ENCODE data around the gene GJA3.
A peak's percentile ranks its signal among the peaks of the same experiment; 100 is the strongest.

GJA3 gene

DNA sequence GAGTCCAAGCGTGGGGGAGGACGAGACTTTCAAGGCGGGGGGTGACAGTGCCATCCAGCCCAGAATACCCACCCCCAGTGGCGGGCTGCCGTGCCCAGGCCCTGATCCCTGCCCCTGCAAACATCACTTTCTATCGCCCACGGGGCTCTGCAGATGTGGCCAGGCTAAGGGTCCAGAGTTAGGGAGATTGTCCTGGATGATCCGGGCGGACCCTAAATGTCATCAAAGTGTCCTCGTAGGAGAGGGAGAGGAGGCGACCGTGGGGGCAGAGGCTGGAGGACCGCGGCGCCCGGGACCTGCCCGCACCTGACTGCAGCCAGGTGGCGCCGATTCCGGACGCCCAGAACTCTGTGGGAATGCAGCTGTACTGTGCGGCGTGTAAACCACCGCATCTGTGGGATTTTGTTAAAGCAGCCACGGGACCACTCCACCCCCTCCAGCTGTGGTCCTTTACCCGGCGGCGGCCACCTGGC, 32.4 kb downstream of the GJA3 start:
- TF ChIP-seq CTCF (IDR thresholded peaks at IDR 0.05; ENCODE audit: insufficient read depth, low read depth, low read length, missing control alignments), result no peak
- H3K4me3 ChIP-seq (ENCODE audit: low read depth, low read length), result peak overlapping the region; percentile 51
- DNase-seq (ENCODE audit: low read depth), result peak; percentile 12

DNA sequence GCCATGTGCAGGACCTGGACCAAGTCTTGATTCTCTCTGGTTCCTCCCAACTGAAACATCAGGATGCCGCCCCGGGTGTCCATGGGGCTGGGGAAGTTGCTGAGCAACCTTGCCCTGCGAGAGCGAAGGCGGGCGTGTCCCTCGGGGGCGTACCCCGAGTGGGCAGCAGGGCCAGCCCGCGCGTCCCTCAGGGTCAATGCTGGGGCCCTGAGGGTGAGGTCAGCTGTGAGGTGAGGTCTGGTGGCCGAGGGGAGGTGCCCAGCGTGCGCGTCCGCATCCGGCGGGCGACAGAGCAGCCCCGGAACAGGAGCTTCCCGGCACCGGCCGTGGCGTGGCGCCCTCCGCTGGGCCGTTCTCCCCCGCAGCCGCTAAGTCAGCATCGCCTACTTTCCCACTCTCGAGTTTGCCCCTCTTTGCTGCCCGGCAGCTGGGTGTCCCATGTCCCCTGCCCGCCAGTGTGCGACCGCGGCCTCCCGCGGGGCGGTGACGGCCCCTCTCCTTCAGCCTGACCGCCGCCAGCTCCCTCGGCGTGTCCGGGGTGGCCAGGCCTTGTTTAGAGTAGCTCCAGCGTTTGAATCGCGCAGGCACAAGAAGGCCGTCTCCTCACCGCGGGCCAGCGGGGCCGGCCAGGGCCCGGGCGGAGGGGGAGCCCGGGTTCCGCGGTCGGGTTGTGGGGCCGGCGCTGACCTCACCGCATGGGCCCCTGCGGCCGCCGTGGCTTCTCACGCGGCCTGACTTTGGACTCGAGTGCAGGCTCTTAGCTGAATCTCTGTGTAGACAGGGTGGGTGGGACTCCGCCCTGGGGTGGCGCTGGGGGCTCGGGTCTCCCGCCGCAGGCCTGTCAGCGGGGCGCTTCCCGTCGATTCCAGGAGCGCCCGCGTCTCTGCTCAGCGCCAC, 33.0 kb downstream of the GJA3 start:
- peak overlapping the region; percentile 51 for H3K4me3 ChIP-seq (ENCODE audit: low read depth, low read length)
- DNase-seq (ENCODE audit: low read depth), result peak; percentile 81
- peak; percentile 53 for TF ChIP-seq CTCF (IDR thresholded peaks at IDR 0.05; ENCODE audit: insufficient read depth, low read depth, low read length, missing control alignments)

DNA sequence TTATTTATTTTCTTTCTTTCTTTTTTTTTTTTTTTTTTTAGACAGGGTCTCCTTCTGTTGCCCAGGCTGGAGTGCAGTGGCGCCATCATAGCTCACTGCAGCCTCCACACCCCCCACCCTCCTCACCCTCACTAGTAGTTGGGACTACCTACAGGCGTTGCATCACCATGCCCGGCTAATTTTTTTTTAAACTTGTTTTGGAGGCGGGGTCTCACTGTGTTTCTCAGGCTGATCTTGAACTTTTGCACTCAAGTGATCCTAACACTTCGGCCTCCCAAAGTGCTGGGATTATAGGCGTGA, 33.6 kb downstream of the GJA3 start:
- TF ChIP-seq CTCF (IDR thresholded peaks at IDR 0.05; ENCODE audit: insufficient read depth, low read depth, low read length, missing control alignments), result no peak
- peak overlapping the region; percentile 51 for H3K4me3 ChIP-seq (ENCODE audit: low read depth, low read length)
- DNase-seq (ENCODE audit: low read depth), result peak; percentile 28

- no peak for TF ChIP-seq CTCF (IDR thresholded peaks at IDR 0.05; ENCODE audit: insufficient read depth, low read depth, low read length, missing control alignments)
- no peak for DNase-seq (ENCODE audit: low read depth)
- H3K4me3 ChIP-seq (ENCODE audit: low read depth, low read length), result no peak overlapping the region
Measured at GRCh38 chr13:20126541-20127261, 34.2 kb downstream of the GJA3 start.

DNA sequence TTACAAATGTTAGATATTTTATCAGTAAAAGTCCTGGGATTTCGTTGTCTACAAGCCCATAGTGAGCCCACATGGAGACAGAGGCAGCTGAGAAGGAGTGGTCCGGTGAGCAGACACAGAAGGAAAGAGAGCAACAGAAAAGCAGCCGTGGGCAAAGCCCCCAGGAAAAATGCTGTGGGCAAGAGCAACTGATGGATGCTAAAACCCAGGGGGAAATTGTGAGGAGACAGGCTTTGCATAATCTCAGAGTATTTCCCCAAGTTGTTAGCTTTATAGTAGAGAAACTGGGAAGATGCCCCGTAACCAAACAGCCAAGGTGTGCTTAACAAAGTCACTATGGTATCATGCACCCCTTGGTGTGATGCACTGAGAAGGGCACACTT, 35.1 kb downstream of the GJA3 start:
- DNase-seq (ENCODE audit: low read depth), result no peak
- TF ChIP-seq CTCF (IDR thresholded peaks at IDR 0.05; ENCODE audit: insufficient read depth, low read depth, low read length, missing control alignments), result no peak
- H3K4me3 ChIP-seq (ENCODE audit: low read depth, low read length), result no peak overlapping the region

DNA sequence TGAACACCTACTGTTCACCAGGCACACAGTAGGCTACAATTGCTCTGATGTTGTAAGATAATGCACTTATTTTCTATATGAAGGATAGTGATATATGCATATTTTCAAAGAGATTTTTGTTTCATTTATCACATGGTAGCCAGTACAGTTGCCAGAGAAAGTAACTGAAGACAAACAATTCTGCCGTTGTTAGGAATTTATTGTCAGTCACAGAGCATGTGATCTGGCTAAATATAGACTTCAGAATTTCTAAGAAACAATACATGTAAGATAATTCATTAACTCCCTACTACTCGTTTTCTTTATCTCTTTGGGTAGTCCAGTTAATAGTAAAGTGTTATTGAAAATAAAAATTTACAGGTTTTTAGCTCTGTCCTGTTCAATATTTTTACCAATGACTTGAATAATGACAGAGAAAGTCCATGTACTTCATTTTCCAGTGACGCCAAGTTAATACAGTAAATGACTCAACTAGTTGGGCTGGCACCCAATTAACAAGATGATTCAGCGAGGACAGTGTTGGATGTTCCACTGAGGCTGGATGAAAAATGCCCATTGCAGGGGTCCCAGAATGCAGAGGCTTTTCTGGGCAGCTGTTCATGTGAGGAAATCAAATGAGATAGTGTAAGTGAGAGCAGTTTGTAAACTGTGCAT, 35.6 kb downstream of the GJA3 start:
- H3K4me3 ChIP-seq (ENCODE audit: low read depth, low read length), result no peak overlapping the region
- no peak for TF ChIP-seq CTCF (IDR thresholded peaks at IDR 0.05; ENCODE audit: insufficient read depth, low read depth, low read length, missing control alignments)
- DNase-seq (ENCODE audit: low read depth), result no peak
